Renal cortex interstitium (tissue), 11 donors: ENCODE measurements around the gene ABCE1. TPM values are rescaled to one million over a fixed set of nuclear protein-coding genes. Genes with fewer than 3 reads are reported as not detected.

Source experiments
- DNase-seq, 11 donors: peaks; one replicate each; pipeline ENCODE4 v3.0.0-alpha.2; 2013; ENCODE audit warnings: low read depth in 9 of 11, low spot score in 4 of 11; ENCODE audit errors: extremely low read depth in 1 of 11
- polyA plus RNA-seq, 3 donors: library from polyadenylated mRNA; unstranded; fragments of 120-200 nt; gene quantifications; one replicate each; pipeline ENCODE4 v1.2.1, GENCODE V29; 2013; ENCODE audit not compliant: insufficient read length in 3 of 3

The ABCE1 gene
- polyA plus RNA-seq, 3 donors, result 69.2 to 86.0 (median 73.0) TPM

DNA sequence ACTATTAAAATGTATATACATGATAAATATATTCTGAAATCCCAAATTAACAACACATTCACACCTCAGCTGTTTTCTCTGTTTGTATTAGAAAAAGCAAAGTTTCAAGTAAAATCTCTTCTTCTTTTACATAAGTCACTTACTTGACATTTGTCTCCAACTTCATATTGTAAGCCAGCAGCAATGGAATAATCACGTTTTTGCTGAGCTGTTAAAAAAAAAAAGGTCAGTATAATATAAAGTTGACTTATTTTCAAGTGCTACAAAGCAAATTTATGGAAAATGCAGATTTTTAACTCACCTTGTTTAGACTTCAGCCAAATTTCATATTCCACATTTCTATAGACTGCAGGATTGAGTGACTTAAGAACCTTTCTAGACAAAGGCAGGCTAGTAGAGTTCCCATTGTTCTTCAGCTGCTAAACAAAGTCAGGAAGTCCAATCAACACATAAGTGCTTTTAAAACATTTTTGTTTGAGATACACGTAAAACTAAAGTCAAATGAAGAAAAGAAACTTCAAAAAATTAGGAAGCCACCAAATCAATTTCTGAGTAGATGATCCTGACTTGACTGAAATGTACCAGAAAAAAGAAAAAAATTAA lies 57.3 kb downstream of the ABCE1 start:
- no peak for DNase-seq

DNA sequence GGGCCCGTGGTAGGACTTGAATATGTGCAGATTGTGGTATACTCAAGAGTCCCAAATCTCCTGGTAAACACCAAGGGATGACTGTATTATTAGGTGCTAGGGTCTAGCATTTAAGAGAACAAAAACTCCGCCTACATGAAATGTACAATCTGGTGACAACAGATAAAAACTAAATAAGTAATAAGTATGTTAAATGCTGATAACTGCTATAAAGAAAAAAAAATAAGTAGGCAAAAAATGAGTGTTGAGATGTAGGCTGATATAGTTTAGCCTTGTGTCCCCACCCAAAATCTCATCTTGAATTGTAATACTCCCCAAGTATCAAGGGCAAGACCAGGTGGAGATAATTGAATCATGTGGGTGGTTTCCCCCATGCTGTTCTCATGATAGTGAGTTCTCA lies 58.9 kb downstream of the ABCE1 start:
- no peak for DNase-seq

DNA sequence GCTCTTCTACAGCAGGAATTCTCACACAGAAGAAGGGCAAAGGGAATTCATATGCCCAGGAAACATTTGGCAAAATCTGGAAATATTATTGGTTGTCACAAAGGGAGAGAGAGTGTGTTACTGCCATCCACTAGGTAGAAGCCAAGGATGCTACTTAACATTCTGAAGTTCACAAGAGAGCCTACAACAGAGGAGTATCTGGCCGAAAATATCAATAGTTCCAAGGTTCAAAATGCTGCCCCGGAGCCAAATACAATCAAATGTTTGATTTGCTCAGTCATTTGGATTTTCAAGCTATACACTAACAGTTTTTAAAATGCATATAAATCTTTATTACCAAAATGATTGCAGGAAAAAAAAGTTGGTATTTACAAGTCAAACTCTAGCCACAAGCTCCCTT lies 63.4 kb downstream of the ABCE1 start:
- DNase-seq, result no peak

DNA sequence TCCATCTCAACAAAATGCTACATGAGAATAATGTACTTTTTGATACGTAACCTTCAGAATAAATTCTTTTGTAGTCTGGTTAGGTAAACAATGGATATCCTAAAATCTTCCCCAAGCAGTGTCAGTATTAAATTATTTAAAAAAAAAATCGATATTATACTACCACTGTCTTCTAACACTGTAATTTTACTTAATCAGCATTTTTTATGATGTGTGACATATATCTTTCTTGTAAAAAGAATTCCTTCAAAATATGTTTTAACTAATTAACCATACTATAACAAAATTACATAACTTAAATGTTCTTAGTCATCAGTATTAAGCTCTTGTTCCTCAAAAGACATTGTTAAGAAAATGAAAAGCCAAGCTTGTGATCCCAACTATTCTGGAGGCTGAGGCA lies 69.8 kb downstream of the ABCE1 start:
- DNase-seq, result no peak

DNA sequence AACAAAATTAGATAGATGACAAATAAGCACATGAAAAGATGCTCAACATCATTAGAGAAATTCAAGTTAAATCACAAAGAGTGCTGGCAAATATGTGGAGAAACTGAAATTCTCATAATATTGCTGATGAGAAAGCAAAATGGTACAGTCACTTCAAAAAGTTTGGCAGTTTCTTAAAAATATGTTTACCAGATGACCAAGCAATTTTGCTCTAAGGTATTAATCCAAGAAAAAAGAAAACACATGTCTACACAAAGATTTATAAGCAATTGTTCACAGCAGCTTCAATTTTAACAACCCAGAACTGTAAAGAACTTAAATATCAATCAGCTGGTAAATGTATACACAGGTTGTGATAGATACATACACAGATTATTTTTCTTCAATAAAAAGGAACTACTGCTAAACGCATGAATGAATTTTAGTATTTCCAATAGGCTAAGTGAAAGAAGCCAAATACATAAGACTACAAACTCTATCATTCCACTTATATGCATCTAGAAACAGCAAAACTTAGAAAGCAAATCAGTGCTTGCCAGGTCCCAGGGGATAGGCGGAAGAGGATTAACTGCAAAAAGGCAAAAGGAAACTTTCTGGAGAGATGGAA lies 70.6 kb downstream of the ABCE1 start:
- no peak for DNase-seq

DNA sequence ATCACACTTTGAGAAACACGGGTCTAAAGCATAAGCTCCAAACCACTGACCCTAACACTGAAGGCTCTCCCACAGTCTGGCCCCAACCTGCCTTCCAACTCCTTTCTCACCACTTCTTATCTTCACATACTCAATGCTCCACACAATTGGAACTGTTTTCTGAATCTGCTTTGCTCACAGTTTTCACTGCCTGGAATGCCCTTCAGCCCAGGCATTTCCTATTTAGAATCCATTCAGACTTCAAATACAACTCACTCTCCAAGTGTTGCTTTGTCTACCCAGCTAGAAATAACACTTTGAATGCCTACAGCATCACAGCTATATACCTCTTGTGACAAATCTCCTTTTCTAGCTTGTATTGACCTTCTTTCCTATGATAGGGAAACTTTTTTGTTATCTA lies 72.1 kb downstream of the ABCE1 start:
- no peak for DNase-seq

DNA sequence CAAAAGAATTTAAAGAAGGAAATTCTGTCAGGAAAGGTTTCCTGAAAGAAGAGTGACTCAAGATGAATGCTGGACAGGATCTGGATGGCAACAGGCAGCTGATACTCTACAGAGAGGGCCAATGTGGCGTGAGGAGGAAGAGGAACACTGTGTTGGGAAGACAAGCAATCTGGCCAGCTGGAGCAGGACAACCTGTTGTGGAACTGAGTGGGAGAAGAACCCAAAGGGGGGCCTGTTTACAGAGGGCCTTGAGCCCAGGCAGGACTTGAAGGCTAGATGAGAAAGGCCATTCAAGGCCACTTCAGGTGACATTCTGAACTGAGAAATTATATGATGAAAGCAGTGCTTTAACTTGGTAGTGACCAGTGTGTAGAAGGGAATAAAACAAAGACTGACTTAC lies 73.8 kb downstream of the ABCE1 start:
- DNase-seq, result no peak

DNA sequence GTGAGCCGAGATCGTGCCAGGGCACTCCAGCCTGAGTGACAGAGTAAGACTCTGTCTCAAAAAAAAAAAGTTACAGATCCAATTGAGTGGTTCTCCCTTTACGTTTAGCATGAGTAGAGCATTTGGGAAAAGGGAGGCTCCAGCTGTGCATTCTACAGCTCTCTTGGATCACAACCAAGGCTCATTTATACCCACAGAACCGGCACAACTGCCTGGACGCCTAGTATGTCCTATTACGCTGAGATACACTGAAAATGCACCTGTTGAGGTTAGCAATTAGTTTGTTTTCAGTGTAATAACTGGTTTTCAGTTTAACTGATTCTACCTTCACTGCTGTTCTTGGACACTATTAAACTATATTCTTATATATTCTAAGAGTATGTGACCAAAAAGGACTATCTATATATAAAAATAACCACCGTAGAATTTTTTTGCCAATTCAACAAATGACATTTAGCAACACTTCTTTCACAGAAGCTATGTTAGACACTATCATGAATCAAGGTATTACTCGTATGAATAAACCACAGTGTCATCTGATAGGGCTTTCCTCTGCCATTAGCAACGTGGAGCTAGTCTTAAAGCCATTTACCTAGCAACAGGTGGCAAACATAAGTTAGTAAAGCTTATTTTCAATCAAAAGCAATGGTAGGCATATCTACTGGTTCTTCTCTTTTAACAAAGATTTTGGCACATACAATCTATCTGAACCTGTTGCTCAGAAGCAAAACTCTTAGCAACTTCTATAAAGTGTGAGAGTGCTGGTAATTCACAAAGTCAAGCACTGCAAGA lies 78.7 kb downstream of the ABCE1 start:
- DNase-seq, result no peak

DNA sequence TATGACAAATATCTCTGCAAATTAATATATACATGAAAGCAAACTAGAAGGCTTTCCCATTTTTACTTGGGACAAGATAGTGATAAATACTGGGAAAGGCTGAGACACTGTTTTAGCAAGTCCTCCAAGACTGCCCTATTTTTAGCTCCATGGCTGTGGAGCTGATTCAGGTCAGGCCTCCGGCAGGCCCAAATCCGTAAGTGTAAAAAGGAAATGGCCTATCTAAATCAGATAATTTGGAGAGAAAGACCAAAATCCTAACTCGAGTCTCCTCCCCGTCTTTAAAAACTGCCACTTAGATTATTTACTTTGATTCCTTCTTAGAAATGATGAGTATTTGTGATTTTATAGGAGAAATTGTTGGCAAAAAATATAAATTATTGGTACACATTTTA lies 79.4 kb downstream of the ABCE1 start:
- no peak for DNase-seq

DNA sequence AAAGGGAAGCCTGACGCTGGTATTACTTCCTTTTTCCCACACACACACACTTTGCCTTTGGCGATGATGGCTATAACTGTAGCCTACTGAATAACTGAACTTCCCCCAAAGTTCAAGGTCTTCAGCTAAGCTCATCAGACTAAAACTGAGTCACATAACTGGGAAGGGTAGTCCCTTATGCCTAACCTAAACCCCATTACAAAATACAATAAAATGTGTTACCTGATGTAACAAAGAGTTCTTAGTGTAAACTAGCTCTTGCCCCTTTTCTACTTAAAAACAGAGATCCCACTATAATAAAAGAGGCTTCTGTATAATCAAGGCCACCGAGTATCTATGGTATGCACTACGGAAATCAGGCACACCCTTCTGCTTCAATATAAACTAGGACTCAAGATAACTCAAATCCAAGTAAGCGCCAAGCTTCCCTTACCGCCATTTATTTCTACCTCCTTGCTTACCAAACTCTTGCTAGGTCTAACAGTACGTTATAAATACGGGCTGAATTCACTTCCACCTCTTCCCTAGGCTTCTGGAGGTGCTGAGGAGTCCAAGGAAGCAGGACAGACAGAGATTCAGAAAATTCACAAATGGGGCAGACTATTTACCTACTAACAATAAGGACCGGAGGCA lies 79.9 kb downstream of the ABCE1 start:
- no peak for DNase-seq

DNA sequence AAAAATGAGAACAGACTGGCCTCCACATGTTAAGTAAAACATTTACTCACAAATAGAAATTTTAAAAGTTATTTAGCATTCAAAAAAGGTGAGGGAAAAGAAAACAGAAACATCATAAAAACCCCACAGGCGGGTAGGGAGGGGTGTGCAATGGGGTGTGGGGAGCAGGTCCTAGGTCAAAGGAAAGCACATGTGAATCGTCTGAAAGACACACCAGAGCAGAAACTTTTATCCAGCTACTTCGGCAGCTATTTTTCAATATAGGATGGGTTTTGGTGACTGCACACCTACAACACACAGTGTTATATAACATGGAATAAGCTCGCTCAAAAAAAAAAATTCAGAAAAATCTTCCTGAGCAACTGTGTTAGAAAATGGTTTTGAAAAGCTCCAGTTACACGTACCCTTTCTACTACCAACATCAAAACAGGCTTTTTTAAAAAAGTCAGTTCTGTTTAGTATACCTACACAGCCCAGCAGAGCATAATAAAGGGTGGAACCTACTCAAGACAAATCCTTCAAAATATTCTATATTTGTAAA lies 80.7 kb downstream of the ABCE1 start:
- DNase-seq, result no peak

Other genes starting within 250 kb of the ABCE1 start
- gene ANAPC10, start 115 bp upstream of the ABCE1 start, polyA plus RNA-seq, result 10 to 100 TPM; 23.1 to 34.4 (median 26.8) TPM
- 10 to 100 TPM; 34.4 to 45.8 (median 42.0) TPM for gene OTUD4, start 82.3 kb downstream of the ABCE1 start, polyA plus RNA-seq